ENCODE data around the gene ADAMTS14. TPM values are rescaled to one million over a fixed set of nuclear protein-coding genes. Genes with fewer than 3 reads are reported as not detected.

The ADAMTS14 gene
- total RNA-seq, 6 experiments from 2014 or later = 0.03 to 0.09 (median 0.05) TPM; not detected in 2

GRCh38 chr10:70743879-70744278 lies 71.6 kb downstream of the ADAMTS14 start:
- H3K9me3 Mint-ChIP-seq = no peaks in the 10 kb centered on the region
- no peaks in the 10 kb centered on the region for H3K36me3 Mint-ChIP-seq (ENCODE audit: low read depth)
- H3K4me3 Mint-ChIP-seq = no peak overlapping the region
- DNase-seq = no peak
- TF ChIP-seq CTCF (IDR thresholded peaks at IDR 0.05) = no peak
- H3K4me1 Mint-ChIP-seq (ENCODE audit: low read depth) = no peaks in the 10 kb centered on the region; the same call in 1 of the 2 replicates
- H3K27me3 Mint-ChIP-seq (ENCODE audit: insufficient read depth) = peaks cover 29% of the 10 kb centered on the region
- no peak overlapping the region for H3K27ac Mint-ChIP-seq

GRCh38 chr10:70744617-70745143 lies 72.4 kb downstream of the ADAMTS14 start:
- peaks cover 23% of the 10 kb centered on the region for H3K27me3 Mint-ChIP-seq (ENCODE audit: insufficient read depth)
- H3K27ac Mint-ChIP-seq = no peak overlapping the region
- H3K4me3 Mint-ChIP-seq = no peak overlapping the region
- DNase-seq = no peak
- no peak for TF ChIP-seq CTCF (IDR thresholded peaks at IDR 0.05)
- H3K36me3 Mint-ChIP-seq (ENCODE audit: low read depth) = no peaks in the 10 kb centered on the region
- no peaks in the 10 kb centered on the region; the same call in 1 of the 2 replicates for H3K4me1 Mint-ChIP-seq (ENCODE audit: low read depth)
- H3K9me3 Mint-ChIP-seq = no peaks in the 10 kb centered on the region

- H3K36me3 Mint-ChIP-seq (ENCODE audit: low read depth) = no peaks in the 10 kb centered on the region
- no peak overlapping the region for H3K27ac Mint-ChIP-seq
- DNase-seq = no peak
- no peaks in the 10 kb centered on the region; the same call in 1 of the 2 replicates for H3K4me1 Mint-ChIP-seq (ENCODE audit: low read depth)
- H3K27me3 Mint-ChIP-seq (ENCODE audit: insufficient read depth) = peaks cover 21% of the 10 kb centered on the region
- no peak for TF ChIP-seq CTCF (IDR thresholded peaks at IDR 0.05)
- H3K9me3 Mint-ChIP-seq = no peaks in the 10 kb centered on the region
- no peak overlapping the region for H3K4me3 Mint-ChIP-seq
These were observed 73.2 kb downstream of the ADAMTS14 start for GRCh38 chr10:70745555-70745954.

- Mint-ChIP-seq H3K4me1 (ENCODE audit: low read depth) (no peaks in the 10 kb centered on the region; the same call in 1 of the 2 replicates), H3K27ac (no peak overlapping the region), H3K4me3 (no peak overlapping the region), H3K27me3 (ENCODE audit: insufficient read depth) (peaks cover 23% of the 10 kb centered on the region), H3K9me3 (no peaks in the 10 kb centered on the region), H3K36me3 (ENCODE audit: low read depth) (no peaks in the 10 kb centered on the region)
- TF ChIP-seq CTCF (IDR thresholded peaks at IDR 0.05) = no peak
- no peak for DNase-seq
These were observed 75.1 kb downstream of the ADAMTS14 start for GRCh38 chr10:70747192-70747965.

- no peak for TF ChIP-seq CTCF (IDR thresholded peaks at IDR 0.05)
- Mint-ChIP-seq H3K36me3 (ENCODE audit: low read depth) (no peaks in the 10 kb centered on the region), H3K27ac (no peak overlapping the region), H3K4me3 (no peak overlapping the region), H3K9me3 (no peaks in the 10 kb centered on the region), H3K4me1 (ENCODE audit: low read depth) (no peaks in the 10 kb centered on the region), H3K27me3 (ENCODE audit: insufficient read depth) (peaks cover 23% of the 10 kb centered on the region)
- DNase-seq = no peak
These were observed 76.0 kb downstream of the ADAMTS14 start for GRCh38 chr10:70748305-70748704.

Data from HFFc6 (cell line).